WTC11 (cell line): Measurements from ENCODE around the gene PARPBP.

Experiments
- CREM ChIP-seq: sonication (generic); formaldehyde crosslinking; IDR thresholded peaks from 2 replicates; pipeline ENCODE4 v1.8.1; 2022; ENCODE audit warnings: mild to moderate bottlenecking, missing genetic modification reagents, moderate library complexity
- CTCF ChIP-seq: fragments of 200-600 bp; IDR thresholded peaks from 2 replicates; pipeline ENCODE4 v1.8.0; 2022; ENCODE audit warnings: antibody characterized with exemption

GRCh38 chr12:102120564-102120873 is 536 bp downstream of the PARPBP start:
- no peak; the same call in 1 of the 2 replicates for TF ChIP-seq CREM
- no peak for TF ChIP-seq CTCF
